Upper lobe of right lung (tissue), 1 donor: ENCODE results near the gene TNFAIP2. TPM values are rescaled to one million over a fixed set of nuclear protein-coding genes. Genes with fewer than 3 reads are reported as not detected.

Experiments
- ATAC-seq: fragments of 200-7000 bp; cut with Tn5 transposase; one replicate; pipeline ENCODE4 v1.9.1; 2020; ENCODE audit warnings: mild to moderate bottlenecking, moderate library complexity
- DNase-seq: peaks from one replicate; pipeline ENCODE4 v3.0.0-alpha.2; 2020
- H3K27ac ChIP-seq: fragments of 200-600 bp; one replicate; pipeline ENCODE4 v1.8.0; 2022
- H3K27me3 ChIP-seq: fragments of 200-600 bp; one replicate; pipeline ENCODE4 v1.8.0; 2022; ENCODE audit warnings: mild to moderate bottlenecking
- H3K36me3 ChIP-seq: fragments of 200-600 bp; one replicate; pipeline ENCODE4 v1.8.0; 2022
- H3K4me1 ChIP-seq: fragments of 200-600 bp; one replicate; pipeline ENCODE4 v1.8.0; 2022
- H3K4me3 ChIP-seq: fragments of 200-600 bp; one replicate; pipeline ENCODE4 v1.8.0; 2022; ENCODE audit warnings: mild to moderate bottlenecking
- H3K9me3 ChIP-seq: fragments of 200-600 bp; one replicate; pipeline ENCODE4 v1.8.0; 2022
- CTCF ChIP-seq: fragments of 200-600 bp; IDR thresholded peaks from one replicate; pipeline ENCODE4 v1.8.0; 2022; ENCODE audit warnings: antibody characterized with exemption
- intact Hi-C: fragments of 100-400 bp; cut with DNase I; formaldehyde crosslinking; loops from one replicate; pipeline ENCODE4 v1.11.0; 2022
- long read RNA-seq: library from polyadenylated mRNA; unstranded; transcript quantifications from one replicate; pipeline ENCODE4 v2.0.0, GENCODE V29; 2021
- total RNA-seq: library from RNA; stranded (reverse); fragmentation: NEBNext Ultra II Directional; extraction: Animal tissue kit (Norgen Biotek cat#: 25700); gene quantifications from one replicate; pipeline ENCODE4 v1.2.1, GENCODE V29; 2021
- donor health status: DM: no; HTN: yes; CAD: no; lungs with severe emphysema.

The TNFAIP2 gene, protein sequence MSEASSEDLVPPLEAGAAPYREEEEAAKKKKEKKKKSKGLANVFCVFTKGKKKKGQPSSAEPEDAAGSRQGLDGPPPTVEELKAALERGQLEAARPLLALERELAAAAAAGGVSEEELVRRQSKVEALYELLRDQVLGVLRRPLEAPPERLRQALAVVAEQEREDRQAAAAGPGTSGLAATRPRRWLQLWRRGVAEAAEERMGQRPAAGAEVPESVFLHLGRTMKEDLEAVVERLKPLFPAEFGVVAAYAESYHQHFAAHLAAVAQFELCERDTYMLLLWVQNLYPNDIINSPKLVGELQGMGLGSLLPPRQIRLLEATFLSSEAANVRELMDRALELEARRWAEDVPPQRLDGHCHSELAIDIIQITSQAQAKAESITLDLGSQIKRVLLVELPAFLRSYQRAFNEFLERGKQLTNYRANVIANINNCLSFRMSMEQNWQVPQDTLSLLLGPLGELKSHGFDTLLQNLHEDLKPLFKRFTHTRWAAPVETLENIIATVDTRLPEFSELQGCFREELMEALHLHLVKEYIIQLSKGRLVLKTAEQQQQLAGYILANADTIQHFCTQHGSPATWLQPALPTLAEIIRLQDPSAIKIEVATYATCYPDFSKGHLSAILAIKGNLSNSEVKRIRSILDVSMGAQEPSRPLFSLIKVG
- 158 TPM for total RNA-seq
- long read RNA-seq, full-length matches to known transcripts: 25 of 202 reads
- long read RNA-seq, partial matches to known transcripts: 67 of 202 reads
- long read RNA-seq, other reads (novel, unspliced or antisense): 110 of 202 reads

DNA sequence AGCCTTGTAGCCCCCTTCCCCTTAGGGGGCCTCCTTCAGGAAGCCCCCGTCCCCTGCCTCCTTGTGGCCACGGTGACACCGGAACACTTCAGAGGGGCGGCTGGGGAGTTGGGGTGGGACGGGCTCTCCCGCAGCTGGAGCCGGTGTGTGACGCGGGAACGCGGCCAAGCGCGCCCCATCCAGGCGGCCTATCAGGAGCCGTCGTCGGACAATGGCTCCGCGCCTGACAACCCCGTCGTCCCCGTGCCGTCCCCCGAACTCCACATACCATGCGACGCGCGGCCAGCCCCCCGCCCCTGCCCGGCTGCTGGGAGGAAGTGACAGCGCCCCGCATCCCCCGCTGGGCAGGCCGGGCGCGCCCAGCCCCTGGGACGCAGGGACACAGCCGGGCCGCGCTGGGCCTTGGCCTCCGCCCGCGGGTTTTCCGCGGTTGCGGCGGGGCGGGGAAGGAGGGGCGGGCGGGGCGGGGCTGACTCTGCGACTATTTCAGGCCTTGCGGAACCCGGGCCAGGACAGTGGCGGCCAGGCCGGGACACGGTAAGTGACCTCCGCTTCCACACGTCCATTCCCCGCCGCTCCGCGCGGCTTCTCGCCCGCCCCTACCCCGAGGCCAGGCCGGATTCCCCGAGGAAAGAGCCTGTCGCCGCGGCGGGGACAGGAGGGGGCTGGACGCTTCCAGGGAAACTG, at the start of gene TNFAIP2:
TSS of gene TNFAIP2 (plus strand) at position 515 of the 687 bp plus-strand sequence. CDS start 2,997 bp downstream, outside the sequence.
- no peak for TF ChIP-seq CTCF
- no peaks in the 10 kb centered on the region for H3K9me3 ChIP-seq
- ATAC-seq (peak; percentile 49), DNase-seq (peak; percentile 85)
- H3K27ac ChIP-seq: peak within 1 kb of the TSS; percentile 94
- intact Hi-C loops: no loop called here
- peaks cover 87% of the 10 kb centered on the region for H3K4me1 ChIP-seq
- H3K27me3 ChIP-seq: no peaks in the 10 kb centered on the region
- H3K4me3 ChIP-seq: peak within 1 kb of the TSS; percentile 66
- H3K36me3 ChIP-seq: no peaks in the 10 kb centered on the region

DNA sequence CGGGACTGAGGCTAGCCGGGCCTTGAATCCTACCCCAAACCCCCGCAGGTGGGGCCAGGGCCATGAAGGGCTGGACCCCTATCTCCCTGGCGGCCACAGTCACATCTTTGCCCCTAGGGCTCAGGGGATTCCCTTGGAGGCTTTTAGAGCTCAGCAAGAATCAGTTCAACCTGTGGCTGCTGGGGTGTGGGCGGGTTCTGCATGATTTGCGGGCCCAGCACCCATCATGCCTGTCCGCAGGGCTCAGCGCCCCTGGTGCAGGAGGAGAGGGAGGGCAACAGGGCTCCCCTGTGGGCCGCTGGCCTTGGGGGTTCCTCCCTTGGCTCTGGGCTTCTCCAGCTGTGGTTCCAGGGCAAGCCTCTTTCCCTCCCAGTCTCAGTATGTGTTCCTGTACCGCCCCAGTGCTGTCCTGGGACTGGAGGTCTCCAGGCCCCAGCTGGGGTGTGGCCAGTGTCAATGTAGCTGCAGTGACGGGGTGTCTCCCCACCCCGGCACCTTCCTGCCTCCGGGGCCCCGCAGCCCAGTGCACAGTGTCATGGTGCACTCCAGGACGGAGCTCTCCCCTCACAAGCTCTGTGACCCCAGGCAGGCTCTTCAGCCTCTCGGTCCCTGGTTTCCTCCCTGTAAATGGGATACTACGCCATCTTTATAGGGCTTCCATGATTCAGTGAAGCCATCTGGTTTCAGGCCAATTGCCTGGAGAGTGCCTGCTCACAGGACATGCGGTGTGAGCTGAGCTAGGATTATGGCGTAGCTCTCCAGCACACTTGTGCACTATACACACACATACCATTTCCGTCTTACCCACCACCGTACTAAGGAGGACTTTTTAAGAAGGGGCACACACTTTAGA, 49.2 kb upstream of the TNFAIP2 start:
- Histone ChIP-seq H3K9me3 (no peaks in the 10 kb centered on the region), H3K27me3 (no peaks in the 10 kb centered on the region), H3K36me3 (no peaks in the 10 kb centered on the region), H3K4me3 (no peak overlapping the region), H3K27ac (peak overlapping the region; percentile 88), H3K4me1 (peaks cover 21% of the 10 kb centered on the region)
- TF ChIP-seq CTCF: no peak
- intact Hi-C loops: no loop called here
- DNase-seq: peak; percentile 67
- ATAC-seq: no peak

- intact Hi-C loops: no loop called here
- Histone ChIP-seq H3K4me3 (peak overlapping the region; percentile 50), H3K9me3 (no peaks in the 10 kb centered on the region), H3K27me3 (no peaks in the 10 kb centered on the region), H3K36me3 (no peaks in the 10 kb centered on the region), H3K4me1 (peaks cover 21% of the 10 kb centered on the region), H3K27ac (peak overlapping the region; percentile 88)
- ATAC-seq (peak; percentile 70), DNase-seq (peak; percentile 96)
- TF ChIP-seq CTCF: no peak
These were observed 48.4 kb upstream of the TNFAIP2 start for GRCh38 chr14:103074729-103075367.

GRCh38 chr14:103078420-103078749, 44.9 kb upstream of the TNFAIP2 start:
- ATAC-seq: peak; percentile 53

More at GRCh38 chr14:103078420-103078749, 44.9 kb upstream of the TNFAIP2 start:
- TF ChIP-seq CTCF: peak; percentile 74
- Histone ChIP-seq H3K4me3 (no peak overlapping the region), H3K9me3 (no peaks in the 10 kb centered on the region), H3K36me3 (no peaks in the 10 kb centered on the region), H3K4me1 (peaks cover 9% of the 10 kb centered on the region), H3K27ac (no peak overlapping the region), H3K27me3 (no peaks in the 10 kb centered on the region)
- DNase-seq: peak; percentile 89
- intact Hi-C loops: no loop called here
